HL-60/S4 treated with retinoic acid at 250 ng/mL for 4 days and 3 days (cell line): ENCODE data around the gene TLR7.

Source experiments
- in situ Hi-C: fragments of 300-500 bp; cut with MboI; formaldehyde crosslinking; loops from 2 replicates; pipeline ENCODE4 v1.7.0; 2022; ENCODE audit warnings: low sequenced_read_pairs

Gene TLR7

DNA sequence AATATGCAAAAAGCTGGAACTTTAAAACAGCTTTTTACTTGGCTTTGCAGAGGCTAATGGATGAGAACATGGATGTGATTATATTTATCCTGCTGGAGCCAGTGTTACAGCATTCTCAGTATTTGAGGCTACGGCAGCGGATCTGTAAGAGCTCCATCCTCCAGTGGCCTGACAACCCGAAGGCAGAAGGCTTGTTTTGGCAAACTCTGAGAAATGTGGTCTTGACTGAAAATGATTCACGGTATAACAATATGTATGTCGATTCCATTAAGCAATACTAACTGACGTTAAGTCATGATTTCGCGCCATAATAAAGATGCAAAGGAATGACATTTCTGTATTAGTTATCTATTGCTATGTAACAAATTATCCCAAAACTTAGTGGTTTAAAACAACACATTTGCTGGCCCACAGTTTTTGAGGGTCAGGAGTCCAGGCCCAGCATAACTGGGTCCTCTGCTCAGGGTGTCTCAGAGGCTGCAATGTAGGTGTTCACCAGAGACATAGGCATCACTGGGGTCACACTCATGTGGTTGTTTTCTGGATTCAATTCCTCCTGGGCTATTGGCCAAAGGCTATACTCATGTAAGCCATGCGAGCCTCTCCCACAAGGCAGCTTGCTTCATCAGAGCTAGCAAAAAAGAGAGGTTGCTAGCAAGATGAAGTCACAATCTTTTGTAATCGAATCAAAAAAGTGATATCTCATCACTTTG is 55.2 kb downstream of the TLR7 start:
- in situ Hi-C loops, result no loop called here

DNA sequence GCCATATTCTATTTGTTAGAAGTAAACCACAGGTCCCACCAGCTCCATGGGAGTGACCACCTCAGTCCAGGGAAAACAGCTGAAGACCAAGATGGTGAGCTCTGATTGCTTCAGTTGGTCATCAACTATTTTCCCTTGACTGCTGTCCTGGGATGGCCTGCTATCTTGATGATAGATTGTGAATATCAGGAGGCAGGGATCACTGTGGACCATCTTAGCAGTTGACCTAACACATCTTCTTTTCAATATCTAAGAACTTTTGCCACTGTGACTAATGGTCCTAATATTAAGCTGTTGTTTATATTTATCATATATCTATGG is 55.7 kb downstream of the TLR7 start:
- in situ Hi-C loops, result no loop called here

- in situ Hi-C loops, result no loop called here
These were observed 62.8 kb downstream of the TLR7 start for GRCh38 chrX:12929701-12930100.

- in situ Hi-C loops, result no loop called here
These were observed 63.3 kb downstream of the TLR7 start for GRCh38 chrX:12930150-12930549.

- in situ Hi-C loops, result no loop called here
These were observed 65.4 kb downstream of the TLR7 start for GRCh38 chrX:12932244-12932643.

DNA sequence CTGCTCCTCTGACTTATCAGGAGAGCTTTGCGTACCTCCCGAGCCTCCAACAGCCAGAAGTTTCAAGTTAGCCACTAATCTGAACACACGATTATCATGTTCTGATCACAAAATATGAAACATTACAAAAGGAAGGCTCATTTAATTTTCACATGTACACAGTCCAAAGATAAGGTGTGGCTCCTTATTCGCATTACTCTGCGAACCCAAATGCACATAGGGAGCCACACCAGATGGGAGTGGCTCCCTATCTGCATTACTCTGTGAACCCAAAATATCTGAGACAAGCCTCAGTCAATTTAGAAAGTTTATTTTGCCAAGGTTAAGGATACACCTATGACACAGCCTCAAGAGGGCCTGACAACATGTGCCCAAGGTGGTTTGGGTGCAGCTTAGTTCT is 68.0 kb downstream of the TLR7 start:
- in situ Hi-C loops, result no loop called here

DNA sequence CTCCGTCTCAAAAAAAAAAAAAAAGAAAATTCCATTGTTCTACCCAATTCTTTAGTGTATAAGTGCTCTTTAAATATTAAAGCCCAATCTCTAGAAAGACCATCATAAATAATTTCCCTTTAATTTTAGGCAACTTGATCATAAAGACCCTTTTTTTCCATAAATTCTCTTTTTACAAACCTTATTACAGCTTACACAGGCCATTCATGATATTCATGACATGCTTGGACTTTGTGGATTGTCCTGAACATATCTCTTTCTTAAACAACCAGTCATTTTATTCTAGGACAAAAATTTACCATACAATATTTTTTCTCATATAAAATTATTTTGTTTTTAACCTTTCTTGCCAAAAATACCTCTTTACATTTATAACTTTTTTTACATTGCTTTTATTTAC is 70.1 kb downstream of the TLR7 start:
- in situ Hi-C loops, result no loop called here
